ENCODE data around the gene SULT4A1. TPM values are rescaled to one million over a fixed set of nuclear protein-coding genes. Genes with fewer than 3 reads are reported as not detected.

Gene SULT4A1
- total and polyA plus RNA-seq, 8 donors = 0.12 to 2.2 (median 0.77) TPM; not detected in 4

GRCh38 chr22:43852573-43853327 lies 9.6 kb downstream of the SULT4A1 start:
- intact Hi-C loops (cut with DNase I; ENCODE audit: low total_unique reads) = no loop called here
- Histone ChIP-seq H3K9me3 (peaks cover 0 to 14% (median 9%) of the 10 kb centered on the region in 4 donors), H3K27ac (no peak overlapping the region), H3K4me3 (no peak overlapping the region), H3K36me3 (no peaks in the 10 kb centered on the region), H3K27me3 (peaks cover 0 to 73% (median 7%) of the 10 kb centered on the region in 3 donors), H3K4me1 (no peaks in the 10 kb centered on the region)
- WGBS, 5 donors = 72 to 78% (median 77%) methylated on average over 18 to 19 of the region's 19 CpGs
- TF ChIP-seq POLR2A (IDR thresholded peaks at IDR 0.05) (no peak), EP300 (IDR thresholded peaks at IDR 0.05) (no peak), CTCF (IDR thresholded peaks at IDR 0.05) (no peak), POLR2AphosphoS5 (IDR thresholded peaks at IDR 0.05) (no peak)
- no peak for DNase-seq

GRCh38 chr22:43851979-43852307 lies 10.4 kb downstream of the SULT4A1 start:
- H3K27me3 ChIP-seq = peaks cover 0 to 81% (median 7%) of the 10 kb centered on the region in 3 donors
- no peak for DNase-seq
- H3K9me3 ChIP-seq = peaks cover 0 to 8% (median 8%) of the 10 kb centered on the region in 4 donors
- 47 to 51% (median 48%) methylated on average over 3 of the region's 3 CpGs for WGBS, 5 donors
- no peak overlapping the region for H3K4me3 ChIP-seq
- intact Hi-C loops (cut with DNase I; ENCODE audit: low total_unique reads) = no loop called here
- H3K27ac ChIP-seq = no peak overlapping the region
- TF ChIP-seq EP300 (IDR thresholded peaks at IDR 0.05) (no peak), POLR2AphosphoS5 (IDR thresholded peaks at IDR 0.05) (no peak), CTCF (IDR thresholded peaks at IDR 0.05) (no peak)
- no peaks in the 10 kb centered on the region for H3K4me1 ChIP-seq
- no peaks in the 10 kb centered on the region for H3K36me3 ChIP-seq

GRCh38 chr22:43851058-43851978 lies 11.0 kb downstream of the SULT4A1 start:
- no peak for DNase-seq
- H3K4me1 ChIP-seq = no peaks in the 10 kb centered on the region
- WGBS, 5 donors = 62 to 72% (median 65%) methylated on average over 10 to 13 of the region's 13 CpGs
- H3K9me3 ChIP-seq = peaks cover 0 to 2% (median 1%) of the 10 kb centered on the region in 4 donors
- peaks cover 0 to 81% (median 7%) of the 10 kb centered on the region in 3 donors for H3K27me3 ChIP-seq
- H3K4me3 ChIP-seq = no peak overlapping the region
- H3K36me3 ChIP-seq = no peaks in the 10 kb centered on the region
- no peak overlapping the region for H3K27ac ChIP-seq
- intact Hi-C loops (cut with DNase I; ENCODE audit: low total_unique reads) = no loop called here
- TF ChIP-seq POLR2A (IDR thresholded peaks at IDR 0.05) (no peak), EP300 (IDR thresholded peaks at IDR 0.05) (no peak), CTCF (IDR thresholded peaks at IDR 0.05) (no peak), POLR2AphosphoS5 (IDR thresholded peaks at IDR 0.05) (no peak)

- no peaks in the 10 kb centered on the region for H3K9me3 ChIP-seq
- H3K27me3 ChIP-seq = peaks cover 0 to 82% (median 7%) of the 10 kb centered on the region in 3 donors
- H3K4me3 ChIP-seq = no peak overlapping the region
- intact Hi-C loops (cut with DNase I; ENCODE audit: low total_unique reads) = no loop called here
- no peak overlapping the region for H3K27ac ChIP-seq
- DNase-seq = peak in 1 of 2 donors; percentile 3
- no peaks in the 10 kb centered on the region for H3K36me3 ChIP-seq
- no peaks in the 10 kb centered on the region for H3K4me1 ChIP-seq
- TF ChIP-seq POLR2AphosphoS5 (IDR thresholded peaks at IDR 0.05) (no peak), POLR2A (IDR thresholded peaks at IDR 0.05) (no peak), EP300 (IDR thresholded peaks at IDR 0.05) (no peak), CTCF (IDR thresholded peaks at IDR 0.05) (no peak)
- 68 to 77% (median 70%) methylated on average over 12 of the region's 12 CpGs for WGBS, 5 donors
Measured at GRCh38 chr22:43850529-43850928, 11.8 kb downstream of the SULT4A1 start.
